NCI-H748 (cell line): Measurements from ENCODE around the gene SMAD4.

ENCODE experiments used
- DNase-seq: peaks from one replicate; lab custom pipeline; 2025; ENCODE audit not compliant: unreplicated experiment; lab: John Stamatoyannopoulos, UW

The SMAD4 gene

DNA sequence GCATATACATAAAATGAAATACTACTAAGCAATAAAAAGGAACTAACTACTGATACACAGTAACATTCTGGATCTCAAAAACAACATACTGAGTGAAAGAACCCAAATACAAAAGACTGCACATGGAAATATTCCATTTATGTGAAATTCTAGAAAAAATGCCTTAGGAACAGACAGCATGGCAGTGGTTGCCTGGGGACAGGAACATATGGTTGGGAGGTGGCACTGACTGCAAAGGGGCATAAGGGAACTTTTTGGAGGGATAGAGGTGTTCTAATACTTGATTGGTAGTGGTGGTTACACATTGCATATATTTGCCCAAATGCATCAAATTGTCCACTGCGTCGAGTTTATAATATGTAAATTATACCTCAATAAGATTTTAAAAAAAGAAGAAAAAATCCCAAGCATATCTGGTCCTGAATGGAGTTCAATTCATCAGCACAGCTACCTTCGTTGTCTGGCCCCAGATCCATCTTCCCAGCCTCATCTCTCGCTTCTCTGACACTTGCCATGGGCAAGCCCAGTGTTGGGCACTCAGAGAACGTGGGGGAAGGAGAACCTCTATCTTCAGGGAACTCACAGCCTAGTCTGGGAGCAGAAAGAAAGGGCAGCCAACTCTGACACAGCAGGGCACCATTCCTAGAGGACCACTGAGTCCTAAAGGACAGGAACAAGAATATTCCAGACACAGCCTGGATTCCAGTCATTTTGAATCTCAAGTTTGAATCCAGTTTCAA is 8.6 kb upstream of the SMAD4 start:
- no peak for DNase-seq

GRCh38 chr18:51025512-51025911 is 4.5 kb upstream of the SMAD4 start:
- DNase-seq, result no peak

DNA sequence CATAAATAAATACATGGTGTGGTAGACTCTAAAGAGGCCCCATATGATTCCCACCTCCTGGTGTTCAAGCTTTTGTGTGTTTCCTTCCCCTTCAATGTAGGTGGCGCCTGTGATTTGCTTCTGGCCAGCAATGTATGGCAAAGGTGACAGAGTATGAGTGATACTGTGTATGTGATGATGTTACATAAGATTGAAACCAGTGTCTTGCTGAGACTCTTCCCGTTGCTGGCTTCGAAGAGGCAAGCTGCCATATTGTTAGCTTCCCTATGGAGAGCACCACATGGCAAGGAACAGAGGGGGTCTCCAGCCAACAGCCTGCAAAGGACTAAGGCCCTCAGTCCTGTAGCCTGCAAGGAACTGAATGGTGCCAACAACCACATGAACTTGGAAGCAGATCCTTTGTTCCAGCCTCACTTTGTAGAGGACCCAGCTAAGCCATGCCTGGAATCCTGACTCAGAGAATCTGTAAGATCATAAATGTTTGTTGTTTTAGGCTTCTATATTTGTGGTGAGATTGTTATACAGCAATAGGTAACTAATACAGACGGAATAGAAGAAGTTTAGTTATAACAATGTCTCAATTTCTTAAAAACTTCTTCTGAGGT is 1.7 kb upstream of the SMAD4 start:
- DNase-seq, result peak; percentile 55

DNA sequence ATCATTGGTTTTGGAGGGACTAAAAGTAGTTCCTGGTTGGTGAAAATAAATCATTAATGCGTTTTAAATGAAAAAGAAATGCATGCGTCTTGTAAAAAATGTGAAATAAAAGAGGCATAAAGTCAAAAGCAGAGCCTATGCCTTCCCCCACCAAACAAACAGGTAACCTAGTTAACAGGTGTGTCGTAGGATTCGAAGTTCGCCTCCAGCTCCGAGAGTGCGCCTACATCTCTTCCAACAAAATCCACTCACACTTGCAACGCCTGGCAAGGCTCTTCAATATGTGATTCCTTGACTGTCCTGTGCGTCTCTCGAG is 677 bp upstream of the SMAD4 start:
- DNase-seq, result no peak

- DNase-seq, result peak; percentile 79
Measured at GRCh38 chr18:51030537-51031258, 685 bp downstream of the SMAD4 start.

GRCh38 chr18:51032193-51032592 is 2.2 kb downstream of the SMAD4 start:
- DNase-seq, result no peak

DNA sequence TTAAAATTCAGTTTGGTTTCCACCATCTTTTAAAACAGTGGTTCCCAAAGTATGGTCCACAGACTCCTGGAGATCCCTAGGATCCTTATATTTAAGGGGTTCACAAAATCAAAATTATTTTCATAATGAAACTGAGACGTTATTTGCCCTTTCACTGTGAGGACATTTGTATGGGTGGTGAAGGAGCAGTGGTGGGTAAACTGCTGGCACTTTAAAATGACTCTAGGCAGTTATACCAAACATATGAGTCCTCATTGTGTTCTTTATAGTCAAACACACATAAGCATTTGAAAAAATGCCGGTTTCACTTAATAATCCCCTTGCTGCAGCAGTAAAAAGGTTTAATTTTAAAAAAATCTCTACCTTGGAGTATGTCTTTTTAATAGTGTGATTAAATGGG is 7.2 kb downstream of the SMAD4 start:
- no peak for DNase-seq

- DNase-seq, result no peak
Measured at GRCh38 chr18:51038110-51038509, 8.1 kb downstream of the SMAD4 start.

DNA sequence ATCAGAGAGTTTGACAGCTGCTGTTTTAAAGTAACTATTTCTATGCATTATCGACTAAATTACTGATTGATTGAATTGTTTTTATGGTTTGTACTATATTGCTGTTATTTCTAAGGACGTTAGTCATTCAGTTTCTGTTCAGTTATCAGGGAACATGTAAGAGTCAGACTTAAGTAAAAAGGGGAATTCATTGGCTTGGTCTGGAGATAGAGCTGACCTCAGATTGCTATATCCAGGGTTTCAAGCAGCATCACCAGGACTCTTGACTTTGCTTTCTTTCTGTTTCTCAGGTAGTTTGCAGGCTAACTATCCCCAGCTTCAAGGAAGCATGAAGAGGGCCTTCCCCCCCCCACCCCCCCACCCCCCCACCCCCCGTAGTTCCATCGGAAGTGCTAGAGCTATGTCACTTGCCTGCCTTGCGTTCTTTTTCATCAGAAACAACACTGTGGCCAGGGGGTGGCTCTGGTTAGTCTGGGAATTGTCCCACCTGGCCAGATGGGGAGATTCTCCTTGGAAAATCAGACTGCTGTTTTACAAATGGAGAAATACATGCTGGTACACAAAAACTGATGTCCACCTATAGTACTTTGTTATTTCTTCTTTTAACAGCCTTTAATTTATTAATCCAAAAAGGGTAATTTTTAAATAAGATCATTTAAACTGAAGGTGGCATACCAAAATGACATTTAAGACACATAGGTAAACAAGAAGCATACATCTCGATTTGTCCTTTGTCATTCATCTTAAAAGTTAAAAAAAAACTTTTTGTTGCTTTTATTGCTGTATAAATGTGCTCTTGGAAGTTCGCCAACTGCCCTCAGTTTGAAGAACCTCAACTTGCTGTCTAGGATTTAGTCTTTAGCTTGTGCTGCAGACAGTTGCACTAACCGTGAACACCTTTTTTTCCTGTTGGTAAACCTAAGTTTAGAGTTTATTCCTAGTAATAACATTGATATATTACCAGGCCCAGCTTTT is 9.4 kb downstream of the SMAD4 start:
- DNase-seq, result no peak

DNA sequence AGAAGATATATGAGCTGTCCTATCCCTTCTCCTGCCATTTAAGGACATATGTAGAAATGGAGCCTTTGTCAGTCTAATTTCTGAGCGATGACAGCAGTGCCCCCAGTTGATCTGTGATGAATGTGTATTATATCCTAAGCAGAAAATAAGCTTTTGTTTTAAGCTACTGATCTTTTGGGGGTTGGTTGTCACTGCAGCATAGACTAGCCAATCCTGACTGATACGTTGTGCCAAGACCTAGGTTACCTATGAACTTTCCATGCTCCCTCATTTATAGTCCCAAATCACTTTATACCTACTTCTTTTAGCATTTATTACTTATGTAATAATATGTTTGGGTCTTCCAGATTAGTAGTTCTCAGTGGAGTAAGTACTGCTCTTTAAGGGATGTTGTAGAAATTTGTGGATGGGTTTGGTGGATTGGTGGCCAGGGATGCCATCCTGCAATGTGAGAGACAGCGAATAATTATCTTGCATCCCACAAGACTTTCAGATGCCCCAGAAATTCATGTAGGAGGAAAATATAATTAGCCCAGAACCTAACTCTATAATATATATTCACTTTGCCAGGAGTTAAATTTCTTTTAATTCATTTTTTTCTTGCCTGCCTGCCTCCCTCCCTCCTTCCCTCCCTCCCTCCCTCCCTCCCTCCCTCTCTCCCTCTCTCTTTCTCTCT is 11.8 kb downstream of the SMAD4 start:
- no peak for DNase-seq

DNA sequence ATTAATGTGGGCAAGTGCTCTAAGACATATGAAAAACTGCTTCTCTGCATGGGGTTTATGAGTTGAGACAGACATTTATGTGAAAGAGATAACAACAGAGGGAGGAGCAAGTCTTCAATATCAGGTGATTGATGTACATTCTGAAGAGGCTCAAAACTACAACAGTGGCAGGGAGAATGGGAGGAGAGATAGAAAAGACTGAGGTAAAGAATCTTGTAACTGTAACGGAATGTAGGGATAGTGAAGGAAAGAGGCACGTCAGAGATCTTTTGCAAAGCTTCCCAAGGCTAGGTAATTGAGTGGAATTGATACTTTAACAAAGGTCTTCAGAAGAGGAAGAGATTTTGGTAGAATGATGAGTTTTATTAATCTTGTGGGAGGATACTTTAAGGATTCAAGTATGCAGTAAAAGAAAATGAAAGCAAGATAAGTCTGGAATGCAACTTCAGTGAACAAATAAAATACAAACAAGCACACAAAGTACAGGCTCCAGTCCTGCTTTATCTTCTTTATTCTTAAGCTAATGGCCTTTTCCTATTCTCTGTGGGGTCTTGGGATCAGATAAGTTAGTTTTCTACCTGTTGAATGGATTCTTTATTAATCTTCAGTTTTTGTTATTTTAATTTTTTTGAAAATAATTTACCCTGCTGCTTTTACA is 15.0 kb downstream of the SMAD4 start:
- no peak for DNase-seq

DNA sequence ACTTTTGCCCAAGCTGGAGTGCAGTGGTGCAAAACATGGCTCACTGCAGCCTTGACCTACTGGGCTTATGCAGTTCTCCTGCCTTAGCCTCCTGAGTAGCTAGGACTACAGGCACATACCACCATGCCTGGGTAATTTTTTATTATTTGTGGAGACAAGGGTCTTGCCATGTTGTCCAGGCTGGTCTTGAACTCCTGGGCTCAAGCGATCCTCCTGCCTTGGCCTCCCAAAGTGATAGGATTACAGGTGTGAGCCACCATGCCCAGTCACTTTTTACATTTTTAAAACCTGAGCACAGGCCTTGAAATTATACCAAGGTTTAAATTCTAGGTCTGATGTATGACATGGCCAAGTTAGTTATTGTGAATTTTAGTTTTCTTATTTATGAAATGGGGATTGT is 18.2 kb downstream of the SMAD4 start:
- DNase-seq, result no peak

DNA sequence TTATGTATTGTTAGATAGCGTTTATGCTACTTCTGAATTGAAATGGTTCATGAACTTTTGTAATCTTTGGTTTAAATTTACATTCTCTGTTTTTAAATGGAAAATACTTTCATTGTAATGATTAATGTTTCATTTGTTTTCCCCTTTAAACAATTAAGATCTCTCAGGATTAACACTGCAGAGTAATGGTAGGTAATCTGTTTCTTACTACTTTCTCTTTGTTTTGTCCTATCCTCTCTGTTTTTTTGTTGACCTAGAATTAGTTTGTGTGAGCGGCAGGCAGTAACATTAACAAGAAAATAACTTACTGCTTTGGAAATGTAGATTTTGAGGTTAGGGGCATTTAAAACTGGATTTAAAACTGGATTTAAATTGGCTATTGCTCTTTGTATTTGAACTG is 19.1 kb downstream of the SMAD4 start:
- DNase-seq, result no peak

DNA sequence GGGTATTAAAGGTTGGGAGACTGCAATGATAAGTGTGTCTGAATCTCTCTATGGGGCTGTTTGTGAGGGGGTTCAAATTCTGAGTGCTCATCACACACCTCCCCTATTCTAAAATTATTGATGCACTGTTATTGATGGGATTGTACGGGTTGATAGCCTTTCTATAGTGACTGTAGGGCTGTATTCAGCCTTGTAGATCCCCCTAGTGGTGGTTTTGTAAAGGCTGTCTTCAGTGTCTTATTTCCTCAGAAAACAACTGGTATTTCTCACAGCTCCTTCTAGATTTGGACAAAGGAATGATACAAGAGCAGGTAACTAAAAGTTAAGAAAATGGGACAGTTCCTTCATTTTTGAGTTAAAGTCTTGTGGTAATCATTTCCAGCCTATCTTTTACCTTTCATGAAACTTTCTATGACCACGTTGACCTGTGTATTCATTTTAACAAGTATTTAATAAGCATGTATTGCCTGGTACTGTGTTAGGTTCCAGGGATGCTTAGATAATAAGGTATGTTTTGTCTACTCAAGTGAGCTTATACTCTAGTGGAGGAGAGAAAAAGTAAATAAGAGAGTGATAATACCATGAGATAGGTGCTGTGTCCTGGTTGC is 21.2 kb downstream of the SMAD4 start:
- DNase-seq, result peak; percentile 60

GRCh38 chr18:51053814-51054213 is 23.8 kb downstream of the SMAD4 start:
- DNase-seq, result no peak

- no peak for DNase-seq
Measured at GRCh38 chr18:51054764-51055163, 24.8 kb downstream of the SMAD4 start.

DNA sequence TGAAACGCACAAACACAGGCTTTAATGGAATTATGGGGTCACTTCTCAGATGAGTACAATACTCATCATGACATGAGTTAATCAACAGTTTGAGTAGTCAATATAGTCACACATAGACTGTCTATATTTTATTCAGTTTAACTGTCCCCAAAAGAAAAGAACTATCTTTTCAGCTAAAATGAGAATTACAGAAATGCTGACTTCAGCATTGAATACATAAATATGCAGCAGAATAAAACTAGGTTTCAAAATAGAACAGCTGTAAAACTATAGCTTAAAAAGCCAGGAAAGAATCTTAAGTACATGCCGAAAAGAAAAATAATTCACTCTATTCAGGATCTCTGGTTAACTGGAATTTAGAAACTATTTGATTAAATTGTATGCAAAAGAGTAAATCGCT is 30.0 kb downstream of the SMAD4 start:
- no peak for DNase-seq

DNA sequence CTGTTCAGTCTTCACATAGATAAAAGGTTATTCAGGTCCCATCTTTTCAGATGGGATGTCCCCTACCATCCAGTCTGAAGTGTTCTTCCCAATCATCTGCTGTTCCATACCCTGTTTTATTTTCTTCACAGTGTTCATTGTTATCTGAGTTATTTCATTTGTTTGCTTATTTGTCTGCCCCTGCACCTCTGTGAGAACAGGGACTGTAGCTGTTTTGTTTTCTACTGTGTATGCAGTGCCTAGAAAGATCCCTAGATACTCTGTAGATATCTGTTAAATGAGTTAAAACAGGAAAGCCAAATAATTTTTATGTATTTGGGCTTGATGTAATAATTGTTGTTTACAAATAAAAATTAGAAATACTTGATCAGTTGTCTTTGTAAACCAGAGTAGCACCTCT is 34.2 kb downstream of the SMAD4 start:
- DNase-seq, result no peak

DNA sequence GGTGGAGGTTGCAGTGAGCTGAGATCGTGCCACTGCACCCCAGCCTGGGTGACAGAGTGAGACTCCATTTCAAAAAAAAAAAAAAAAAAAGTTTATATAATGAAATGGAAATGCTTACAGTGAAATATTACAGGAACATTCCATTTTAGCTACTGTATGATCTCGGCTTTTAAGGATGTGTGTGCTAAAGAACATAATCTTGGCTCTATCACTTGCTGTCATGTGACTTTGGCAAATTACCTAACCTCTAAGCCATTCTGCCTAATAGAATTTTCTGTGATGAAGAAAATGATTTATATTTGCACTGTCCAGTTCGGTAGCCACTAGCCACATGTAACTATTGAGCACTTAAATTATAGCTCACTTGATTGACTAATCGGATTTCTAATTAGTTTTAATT is 36.3 kb downstream of the SMAD4 start:
- DNase-seq, result no peak

- DNase-seq, result no peak
Measured at GRCh38 chr18:51068105-51068504, 38.1 kb downstream of the SMAD4 start.
